CD4-positive, alpha-beta T cell treated with Interleukin-15 for 4 hours (primary cell): ENCODE measurements around the gene DYNLRB2.

Experiments
- DNase-seq: peaks from one replicate; pipeline ENCODE4 v3.0.0-alpha.2; 2020; ENCODE audit warnings: low spot score

The DYNLRB2 gene

GRCh38 chr16:80599466-80599865 lies 58.7 kb downstream of the DYNLRB2 start:
- no peak for DNase-seq
